Renal cortical epithelial cell (primary cell): ENCODE measurements around the gene CNPPD1. TPM values are rescaled to one million over a fixed set of nuclear protein-coding genes. Genes with fewer than 3 reads are reported as not detected.

Source experiments
- DNase-seq: peaks from one replicate; pipeline ENCODE4 v3.0.0-alpha.2; 2011; ENCODE audit warnings: low read depth
- total RNA-seq: library from RNA; depleted of rRNA; stranded (reverse); fragments of >200 nt; gene quantifications from 2 replicates; pipeline ENCODE4 v1.2.3, GENCODE V29; 2014

Gene CNPPD1
- total RNA-seq, 1 donor from 2014 or later: 46.3 TPM

DNA sequence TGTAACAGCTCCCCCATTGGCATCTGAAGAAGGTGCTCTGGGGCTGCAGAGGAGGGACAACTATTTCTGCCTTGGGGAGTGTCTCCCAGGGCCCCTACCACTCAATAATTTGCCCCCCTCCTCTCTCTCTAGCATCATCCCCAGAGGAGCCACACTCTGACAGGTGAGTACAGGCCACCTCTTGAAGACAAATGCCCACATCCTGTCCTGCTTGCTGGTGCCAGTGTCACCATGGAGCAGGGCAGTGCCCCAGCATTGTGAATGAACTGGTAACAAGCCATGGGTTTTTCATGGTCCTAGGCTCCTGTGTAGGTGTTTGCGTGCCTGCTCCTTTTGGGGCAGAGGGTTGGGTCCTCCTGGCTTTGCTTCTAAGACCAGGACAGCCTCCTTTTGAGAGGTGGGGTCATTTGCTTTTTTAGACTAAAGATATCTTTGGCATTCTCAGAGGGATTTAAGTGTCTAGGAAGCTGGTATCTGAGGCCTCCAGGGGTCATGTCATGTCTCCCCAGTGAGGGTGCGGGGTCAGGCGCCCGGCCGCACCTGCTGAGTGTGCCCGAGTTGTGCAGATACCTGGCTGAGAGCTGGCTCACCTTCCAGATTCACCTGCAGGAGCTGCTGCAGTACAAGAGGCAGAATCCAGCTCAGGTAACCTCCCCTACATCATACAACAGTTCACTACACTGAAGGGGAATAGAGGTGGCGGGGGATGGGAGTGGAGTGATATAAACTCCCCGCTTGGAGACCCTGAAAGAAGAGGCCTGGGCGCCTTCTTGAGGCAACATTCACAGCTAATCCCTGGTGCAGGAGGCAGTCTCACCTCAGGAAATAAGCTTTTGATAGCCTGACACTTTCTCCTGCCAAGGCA lies 3.1 kb upstream of the CNPPD1 start:
- DNase-seq: no peak

DNA sequence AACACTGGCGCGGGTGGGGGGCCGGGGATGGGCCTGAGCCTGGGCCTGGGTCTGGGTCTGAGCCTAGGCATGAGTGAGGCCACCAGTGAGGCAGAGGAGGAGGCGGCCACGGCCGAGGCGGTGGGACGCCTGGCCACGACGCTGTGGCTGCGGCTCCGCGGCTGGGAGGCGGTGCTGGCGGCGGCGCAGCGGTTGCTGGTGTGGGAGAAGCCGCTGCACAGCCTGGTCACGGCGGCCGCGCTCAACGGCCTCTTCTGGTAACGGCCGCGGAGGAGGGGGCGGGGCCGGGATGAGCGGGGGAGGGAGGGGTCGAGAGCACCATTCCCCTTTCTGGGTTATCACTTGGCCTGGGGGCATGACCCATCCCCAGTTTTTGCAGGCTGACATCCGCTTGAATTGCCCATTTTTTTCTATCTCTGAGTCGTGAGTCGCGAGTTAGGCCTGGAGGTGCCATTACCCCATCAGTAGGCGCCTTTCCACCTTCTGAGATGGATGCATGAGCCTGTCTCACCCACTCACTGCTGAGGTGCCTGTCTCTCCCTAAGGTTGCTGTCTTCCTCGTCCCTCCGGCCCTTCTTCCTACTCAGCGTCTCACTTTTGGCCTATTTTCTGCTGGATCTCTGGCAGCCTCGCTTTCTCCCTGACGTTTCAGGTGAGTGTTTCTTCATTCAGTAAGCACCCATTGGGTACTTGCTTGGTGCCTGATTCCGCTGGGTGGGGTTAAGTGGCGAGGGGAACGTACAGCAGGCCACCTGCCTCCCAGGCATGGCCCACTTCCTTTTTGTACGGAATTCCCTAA lies 1.9 kb upstream of the CNPPD1 start:
- no peak for DNase-seq

GRCh38 chr2:219177552-219178376 lies 1.0 kb upstream of the CNPPD1 start, which contains the start of gene RETREG2:
RETREG2 (plus strand) TSS chr2:219178275; CDS start chr2:219178353, 78 bp downstream.
- peak; percentile 84 for DNase-seq

GRCh38 chr2:219175928-219176817 lies 552 bp downstream of the CNPPD1 start:
- peak; percentile 29 for DNase-seq

GRCh38 chr2:219175486-219175885 lies 1.2 kb downstream of the CNPPD1 start:
- no peak for DNase-seq

- DNase-seq: peak; percentile 53
Measured at GRCh38 chr2:219174801-219175200, 1.9 kb downstream of the CNPPD1 start.

- peak; percentile 65 for DNase-seq
Measured at GRCh38 chr2:219174146-219174545, 2.6 kb downstream of the CNPPD1 start.

DNA sequence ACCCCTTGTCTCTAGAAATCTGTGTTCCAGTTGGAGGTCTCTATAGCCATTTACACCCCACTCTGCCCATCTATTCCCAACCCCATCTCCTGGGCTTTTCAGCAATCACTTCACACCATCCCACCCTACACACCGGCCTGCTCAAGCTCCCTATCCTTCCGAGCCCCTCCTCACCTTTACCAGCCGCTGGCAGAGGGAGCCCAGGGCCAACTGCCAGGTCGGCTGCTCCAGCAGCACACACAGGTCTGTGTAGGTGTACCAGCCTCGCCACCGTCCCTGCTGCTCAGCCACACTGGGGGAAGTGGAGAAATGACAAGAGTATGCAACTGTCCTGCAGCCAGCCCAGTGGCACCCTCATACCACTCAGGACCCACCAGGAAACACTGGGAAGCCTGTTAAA lies 3.5 kb downstream of the CNPPD1 start:
- DNase-seq: no peak

DNA sequence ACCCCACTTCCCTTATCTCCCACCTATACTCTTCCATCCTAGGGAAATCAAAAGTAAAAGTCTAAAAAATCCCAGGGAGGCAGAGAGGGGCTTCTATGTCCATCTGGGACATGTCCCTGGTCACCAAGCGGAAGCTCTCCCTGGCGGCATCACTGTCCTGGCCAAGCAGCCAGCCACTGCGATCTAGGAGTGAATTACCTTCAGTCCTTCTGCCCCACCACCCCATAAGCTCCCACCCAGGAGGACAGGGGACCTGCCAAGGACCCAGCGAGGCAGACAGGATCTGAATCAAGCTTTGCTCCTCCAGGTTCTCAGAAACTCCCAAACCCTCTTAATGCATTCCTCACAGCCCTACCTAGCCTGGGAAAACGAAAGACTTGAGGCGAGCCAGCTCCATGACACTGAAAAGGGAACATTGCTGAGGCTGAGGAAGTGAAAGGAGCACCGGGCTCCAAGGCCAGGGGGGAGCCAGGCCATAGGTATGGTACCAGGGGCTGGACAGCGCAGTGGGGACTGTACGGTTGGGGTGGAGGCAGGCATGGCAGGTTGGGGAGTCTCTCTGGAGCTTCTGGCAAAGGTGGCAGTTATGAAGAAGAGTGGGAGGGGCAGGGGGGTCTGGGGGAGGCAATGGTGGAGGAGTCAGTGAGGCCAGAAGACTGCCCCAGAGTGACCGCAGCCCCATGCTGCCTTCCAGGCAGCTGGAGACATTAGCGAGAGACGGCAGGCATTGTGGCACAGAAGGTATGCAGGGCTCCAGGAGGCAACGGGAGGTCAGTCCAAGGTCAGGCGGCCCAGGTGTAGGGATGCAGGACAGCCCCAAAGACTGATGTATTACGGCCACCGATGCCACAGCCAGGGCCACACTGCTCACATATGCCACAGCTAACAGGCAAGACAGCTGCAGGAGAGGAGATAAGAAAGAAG lies 4.2 kb downstream of the CNPPD1 start:
- DNase-seq: no peak

DNA sequence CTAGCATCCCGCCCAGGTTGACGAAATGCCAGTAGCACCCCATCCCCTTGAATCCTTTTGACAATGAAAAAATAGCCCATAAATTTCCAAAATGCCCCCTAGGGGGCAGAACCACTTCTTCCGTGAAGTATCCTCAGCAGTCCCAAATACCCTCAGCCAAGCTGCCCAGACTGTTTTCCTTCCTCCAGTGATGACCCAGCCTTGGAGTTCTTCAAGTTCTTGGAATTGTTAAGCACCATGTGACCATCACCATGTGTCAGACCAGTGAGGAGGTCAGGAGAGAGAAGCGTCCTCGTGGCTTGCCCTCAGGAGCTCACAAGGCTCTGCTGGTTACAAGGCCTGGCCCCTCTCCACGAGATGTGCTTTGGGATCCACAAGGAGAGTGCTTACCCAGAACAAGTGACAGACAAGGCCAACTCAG lies 5.5 kb downstream of the CNPPD1 start:
- peak; percentile 92 for DNase-seq

- no peak for DNase-seq
Measured at GRCh38 chr2:219169930-219170654, 6.6 kb downstream of the CNPPD1 start, which contains the start of gene SLC23A3. SLC23A3 (minus strand) TSS chr2:219170029; CDS start chr2:219169984, 45 bp downstream.

GRCh38 chr2:219168932-219169331 lies 7.8 kb downstream of the CNPPD1 start:
- DNase-seq: no peak

- no peak for DNase-seq
Measured at GRCh38 chr2:219168526-219168925, 8.2 kb downstream of the CNPPD1 start.

DNA sequence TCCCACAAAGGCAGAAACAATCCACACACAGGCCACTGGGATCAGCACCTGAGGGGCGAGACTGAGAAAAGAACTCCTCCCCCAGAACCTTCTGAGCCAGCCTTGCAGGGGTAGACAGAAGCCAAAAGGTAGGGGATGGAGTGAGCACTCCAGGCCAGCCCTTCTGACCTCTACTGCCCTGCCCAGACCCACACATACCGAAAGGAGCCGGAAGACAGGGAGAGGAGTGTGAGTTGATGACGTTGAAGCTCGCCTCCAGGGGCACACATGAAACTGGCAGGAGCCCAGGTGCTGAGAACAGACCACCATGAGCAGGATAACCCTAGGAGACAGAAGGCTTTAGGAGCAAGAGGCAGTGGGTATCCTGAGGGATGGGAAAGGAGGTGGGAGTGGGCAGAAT lies 8.7 kb downstream of the CNPPD1 start:
- DNase-seq: no peak

DNA sequence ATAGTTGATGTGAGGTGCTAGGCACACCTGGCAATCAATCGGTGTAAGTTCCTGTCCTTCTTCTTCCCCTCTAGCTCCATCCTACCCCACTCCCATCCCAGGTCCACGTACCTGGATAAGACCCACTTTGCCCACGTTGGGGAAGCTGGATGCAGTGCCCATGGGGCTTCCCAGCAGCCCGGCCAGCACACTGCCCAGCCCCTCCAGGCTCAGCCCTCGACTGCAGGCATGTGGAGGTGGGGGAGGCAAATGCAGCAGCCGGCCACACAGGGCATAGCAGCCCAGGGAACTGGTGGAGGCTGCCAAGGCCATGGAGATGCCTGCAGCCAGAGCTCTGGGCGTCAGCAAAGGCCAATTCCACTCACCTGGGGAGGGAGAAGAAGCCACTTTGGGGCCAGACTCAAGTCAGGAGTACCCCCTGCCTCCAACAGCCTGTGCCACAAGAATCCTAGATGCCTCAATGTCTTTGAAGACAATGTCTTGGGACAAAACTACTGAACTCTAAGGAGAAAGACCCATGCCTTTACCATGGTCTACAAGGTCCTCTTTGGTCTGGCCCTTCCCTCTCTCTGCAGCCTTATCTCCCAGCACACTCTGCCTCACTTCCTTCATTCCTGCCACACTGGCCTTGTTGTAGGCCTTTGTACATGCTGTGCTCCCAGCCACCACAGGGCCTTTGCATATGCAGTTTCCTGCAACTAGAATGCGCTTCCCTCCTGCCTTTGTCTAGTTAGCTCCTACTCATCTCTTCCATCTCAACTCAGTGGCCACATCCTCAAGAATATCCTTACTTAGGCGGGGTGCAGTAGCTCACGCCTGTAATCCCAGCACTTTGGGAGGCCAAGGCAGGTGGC lies 11.4 kb downstream of the CNPPD1 start:
- no peak for DNase-seq

DNA sequence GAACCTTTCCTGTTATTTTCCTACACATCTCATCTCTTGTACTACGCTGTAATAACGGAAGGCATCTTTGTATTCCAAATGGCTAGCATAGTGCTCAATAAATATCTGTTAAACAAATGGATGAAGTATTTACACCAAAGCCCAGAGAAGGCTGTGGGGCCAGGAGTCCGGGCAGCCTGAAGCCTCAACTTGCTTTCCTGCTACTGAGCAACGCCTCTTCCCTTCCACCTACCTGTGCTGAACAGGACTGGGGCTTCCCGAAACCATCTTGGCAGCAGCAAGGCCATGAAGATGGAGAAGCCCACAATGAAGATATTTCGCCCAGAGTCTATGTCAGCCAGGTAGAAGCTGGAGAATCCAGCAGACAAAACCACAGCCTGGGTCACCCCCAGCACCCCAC lies 13.6 kb downstream of the CNPPD1 start:
- DNase-seq: no peak

GRCh38 chr2:219161097-219161496 lies 15.6 kb downstream of the CNPPD1 start:
- DNase-seq: no peak
